Adrenal gland (tissue), 12 donors: ENCODE data around the gene CTCFL. TPM values are rescaled to one million over a fixed set of nuclear protein-coding genes. Genes with fewer than 3 reads are reported as not detected.

Experiments used
- DNase-seq, 7 donors: peaks; one replicate each; pipeline ENCODE4 v3.0.0-alpha.2; 2019 to 2020
- H3K27ac ChIP-seq, 5 donors: fragments of 200-600 bp; sonication (generic) in 4 of 5; 1 replicate in 3 of 5; 2 replicates in 2 of 5; pipeline versions ENCODE4 v1.5.1 to v1.8.0; 2016 to 2020; ENCODE audit warnings: mild to moderate bottlenecking in 1 of 5
- H3K27me3 ChIP-seq: fragments of 200-600 bp; 2 replicates; pipeline ENCODE4 v1.8.0; 2021
- H3K36me3 ChIP-seq, 2 donors: fragments of 200-600 bp; replicated peaks in 1 of 2; 1 replicate in 1 of 2; 2 replicates in 1 of 2; pipeline versions ENCODE4 v1.5.1 to v1.8.0; 2018 to 2022
- H3K4me1 ChIP-seq, 2 donors: fragments of 200-600 bp; replicated peaks in 1 of 2; 1 replicate in 1 of 2; 2 replicates in 1 of 2; pipeline versions ENCODE4 v1.5.1 to v1.8.0; 2018 to 2021
- H3K4me3 ChIP-seq, 4 donors: fragments of 200-600 bp; sonication (generic) in 3 of 4; one replicate each; pipeline ENCODE4 v1.5.1; 2016 to 2018
- H3K9me3 ChIP-seq, 3 donors: fragments of 200-600 bp; sonication (generic) in 1 of 3; replicated peaks in 1 of 3; 1 replicate in 2 of 3; 2 replicates in 1 of 3; pipeline versions ENCODE4 v1.5.1 to v1.8.0; 2016 to 2021
- CTCF ChIP-seq, 6 experiments: fragments of 450-650 bp in 4 of 6; fragments of 200-600 bp in 2 of 6; sonication (generic) in 1 of 6; IDR thresholded peaks; 1 replicate in 5 of 6; 2 replicates in 1 of 6; pipeline versions ENCODE4 v1.5.1 to v1.8.0; 2016 to 2021; ENCODE audit warnings: antibody characterized with exemption in 6 of 6, mild to moderate bottlenecking in 2 of 6, moderate library complexity in 1 of 6
- POLR2A ChIP-seq, 2 donors: fragments of 450-650 bp; IDR thresholded peaks; one replicate each; pipeline ENCODE4 v1.6.1; 2017; ENCODE audit warnings: antibody characterized with exemption in 2 of 2, mild to moderate bottlenecking in 2 of 2, moderate library complexity in 1 of 2
- WGBS, 4 donors: extraction: QIAGEN DNeasy Blood & Tissue Kit in 2 of 4; methylation state at CpG; one replicate each; pipeline versions ENCODE4 v1.1.5 to v1.1.7; 2013 to 2017; 5-methylcytosine and 5-hydroxymethylcytosine counted together
- intact Hi-C, 2 donors: fragments of 100-400 bp; cut with DNase I; formaldehyde crosslinking; loops; one replicate each; pipeline versions ENCODE4 v1.14.1 to v1.15.0; 2022 to 2023
- polyA plus RNA-seq, 3 donors: library from polyadenylated mRNA; stranded (reverse); fragments of 200-250 nt in 2 of 3; fragments of 350-450 nt in 1 of 3; fragmentation: Illumina TruSeq in 1 of 3; extraction: RNeasy Lipid Tissue Mini Kit (QIAGEN cat#74804) in 1 of 3; gene quantifications; one replicate each; pipeline ENCODE4 v1.2.3, GENCODE V29; 2013 to 2014
- total RNA-seq, 9 donors: library from RNA; depleted of rRNA in 4 of 9; stranded (reverse); fragments of >200 nt in 4 of 9; fragments of 120-200 nt in 1 of 9; fragmentation: NEBNext Ultra II Directional in 1 of 9; extraction: Animal tissue kit (Norgen Biotek cat#: 25700) in 1 of 9; gene quantifications; one replicate each; pipeline versions ENCODE4 v1.1.0 to v1.2.4, GENCODE V29; 2013 to 2023
- donor health status: healthy with polysubstance abuse.
- donor health status: Bipolar disorder and iron deficiency.
- donor health status: DM: yes; HTN: yes; CAD: no.
- donor health status: DM: no; HTN: no; CAD: no.
- donor health status: DM: no; HTN: no; CAD: no.
- donor health status: DM: yes; HTN: yes; CAD: no.

Gene CTCFL
- total and polyA plus RNA-seq, 12 donors = 0.08 to 0.27 (median 0.14) TPM; not detected in 9

DNA sequence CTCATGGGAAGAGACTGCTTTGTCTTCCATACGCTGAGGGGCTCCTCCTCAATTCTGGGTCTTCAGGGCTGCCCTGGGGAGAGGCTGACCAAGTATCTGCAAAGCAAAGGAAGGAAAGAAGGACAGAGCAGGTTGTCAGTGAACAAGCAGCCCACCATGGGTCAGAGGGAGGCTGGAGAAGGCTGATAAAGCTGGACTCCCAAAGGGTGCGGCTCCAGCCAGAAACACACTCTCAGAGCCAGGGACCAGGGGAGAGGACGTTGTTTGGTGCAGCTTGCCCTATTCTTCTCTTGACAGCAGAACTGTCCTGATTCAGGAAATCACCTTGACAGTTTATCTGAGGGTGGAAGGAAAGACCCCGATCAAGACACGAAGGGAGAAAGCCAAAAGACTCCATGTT is 10.4 kb upstream of the CTCFL start:
- no peaks in the 10 kb centered on the region for H3K27me3 ChIP-seq
- no peaks in the 10 kb centered on the region for H3K9me3 ChIP-seq
- 71 to 78% (median 74%) methylated on average over 5 of the region's 5 CpGs for WGBS, 4 donors
- intact Hi-C loops = no loop called here
- H3K27ac ChIP-seq = no peak overlapping the region
- H3K4me1 ChIP-seq = no peaks in the 10 kb centered on the region
- DNase-seq = no peak
- TF ChIP-seq POLR2A (IDR thresholded peaks at IDR 0.05) (no peak), CTCF (IDR thresholded peaks at IDR 0.05) (no peak)
- H3K36me3 ChIP-seq = no peaks in the 10 kb centered on the region
- no peak overlapping the region for H3K4me3 ChIP-seq

GRCh38 chr20:57532104-57532503 is 7.2 kb upstream of the CTCFL start:
- 80 to 91% (median 84%) methylated on average over 2 of the region's 2 CpGs for WGBS, 4 donors
- intact Hi-C loops = no loop called here
- H3K27me3 ChIP-seq = no peaks in the 10 kb centered on the region
- no peak overlapping the region for H3K4me3 ChIP-seq
- no peak for DNase-seq
- no peaks in the 10 kb centered on the region for H3K36me3 ChIP-seq
- no peaks in the 10 kb centered on the region for H3K4me1 ChIP-seq
- TF ChIP-seq CTCF (IDR thresholded peaks at IDR 0.05) = no peak
- TF ChIP-seq POLR2A (IDR thresholded peaks at IDR 0.05) = no peak
- H3K9me3 ChIP-seq = no peaks in the 10 kb centered on the region
- no peak overlapping the region for H3K27ac ChIP-seq

DNA sequence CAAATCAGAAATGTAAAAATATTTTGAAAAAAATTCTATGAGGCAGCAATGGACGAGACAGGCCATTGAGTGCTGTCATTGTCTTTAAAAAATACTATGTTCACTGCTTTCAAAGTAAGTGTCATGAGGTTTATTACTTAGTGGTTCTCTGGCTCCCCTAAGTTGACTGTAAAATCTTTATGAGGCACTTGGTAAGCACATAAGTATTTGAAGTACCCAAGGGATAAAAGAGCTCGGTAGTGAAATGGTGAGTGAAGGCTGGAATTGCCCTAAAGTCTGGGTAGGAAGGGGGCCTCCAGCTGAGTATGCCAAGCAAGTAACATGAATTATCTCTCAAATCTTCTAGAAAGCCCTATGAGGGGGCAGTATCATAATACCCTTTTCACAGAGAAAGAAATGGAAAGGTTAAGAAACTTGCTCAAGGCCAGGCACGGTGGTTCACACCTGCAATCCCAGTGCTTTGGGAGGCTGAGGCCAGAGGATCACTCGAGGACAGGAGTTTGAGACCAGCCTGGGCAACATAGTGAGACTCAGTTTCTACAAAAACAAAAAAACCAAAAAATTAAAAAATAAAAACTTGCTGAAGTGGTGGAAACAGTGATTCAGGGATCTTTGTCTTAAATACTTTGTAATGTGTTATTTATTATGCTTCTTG is 5.5 kb upstream of the CTCFL start:
- WGBS, 4 donors = 71 to 82% (median 76%) methylated on average over 4 of the region's 4 CpGs
- DNase-seq = no peak

GRCh38 chr20:57529810-57530209 is 4.9 kb upstream of the CTCFL start:
- Histone ChIP-seq H3K27me3 (no peaks in the 10 kb centered on the region), H3K4me1 (no peaks in the 10 kb centered on the region), H3K27ac (no peak overlapping the region), H3K36me3 (no peaks in the 10 kb centered on the region), H3K9me3 (no peaks in the 10 kb centered on the region), H3K4me3 (no peak overlapping the region)
- TF ChIP-seq POLR2A (IDR thresholded peaks at IDR 0.05) (no peak), CTCF (IDR thresholded peaks at IDR 0.05) (no peak)
- no peak for DNase-seq
- 75 to 84% (median 79%) methylated on average over 3 of the region's 3 CpGs for WGBS, 4 donors
- intact Hi-C loops = loop anchor here in 1 of 2 donors (10.0 kb wide), 1 partner anchor 675 kb away; no protein-coding TSS in a partner anchor

More for the DNA sequence above, 5.5 kb upstream of the CTCFL start:
- H3K4me1 ChIP-seq = no peaks in the 10 kb centered on the region
- intact Hi-C loops = no loop called here
- H3K27ac ChIP-seq = no peak overlapping the region
- no peaks in the 10 kb centered on the region for H3K36me3 ChIP-seq
- no peak overlapping the region for H3K4me3 ChIP-seq
- TF ChIP-seq POLR2A (IDR thresholded peaks at IDR 0.05) (no peak), CTCF (IDR thresholded peaks at IDR 0.05) (no peak)
- H3K9me3 ChIP-seq = no peaks in the 10 kb centered on the region
- no peaks in the 10 kb centered on the region for H3K27me3 ChIP-seq
